Heart left ventricle (tissue), 16 donors: ENCODE results near the gene MARCHF7. TPM values are rescaled to one million over a fixed set of nuclear protein-coding genes. Genes with fewer than 3 reads are reported as not detected.

Experiments used
- ATAC-seq, 4 donors: fragments of 200-7000 bp; cut with Tn5 transposase; one replicate each; pipeline ENCODE4 v1.9.1; 2020 to 2022; ENCODE audit warnings: moderate library complexity in 4 of 4, mild to moderate bottlenecking in 3 of 4, moderate number of reproducible peaks in 1 of 4
- DNase-seq, 5 donors: peaks; one replicate each; pipeline ENCODE4 v3.0.0-alpha.2; 2020
- H3K27ac ChIP-seq, 12 donors: fragments of 200-600 bp; sonication (generic) in 4 of 12; one replicate each; pipeline versions ENCODE4 v1.5.0 to v1.8.0; 2016 to 2022; ENCODE audit warnings: mild to moderate bottlenecking in 2 of 12
- H3K27me3 ChIP-seq, 9 donors: fragments of 200-600 bp; sonication (generic) in 2 of 9; one replicate each; pipeline versions ENCODE4 v1.5.1 to v1.8.0; 2016 to 2022; ENCODE audit warnings: mild to moderate bottlenecking in 3 of 9
- H3K36me3 ChIP-seq, 9 donors: fragments of 200-600 bp; sonication (generic) in 2 of 9; one replicate each; pipeline versions ENCODE4 v1.5.0 to v1.8.0; 2018 to 2022; ENCODE audit warnings: mild to moderate bottlenecking in 2 of 9
- H3K4me1 ChIP-seq, 12 donors: fragments of 200-600 bp; sonication (generic) in 4 of 12; one replicate each; pipeline versions ENCODE4 v1.5.0 to v1.8.0; 2016 to 2022; ENCODE audit warnings: mild to moderate bottlenecking in 3 of 12
- H3K4me3 ChIP-seq, 12 donors: fragments of 200-600 bp; sonication (generic) in 4 of 12; one replicate each; pipeline versions ENCODE4 v1.5.0 to v1.8.0; 2017 to 2022; ENCODE audit warnings: mild to moderate bottlenecking in 9 of 12, moderate library complexity in 4 of 12
- H3K9me3 ChIP-seq, 12 donors: fragments of 200-600 bp; sonication (generic) in 4 of 12; one replicate each; pipeline versions ENCODE4 v1.5.0 to v1.8.0; 2016 to 2022; ENCODE audit warnings: mild to moderate bottlenecking in 1 of 12
- CTCF ChIP-seq, 12 donors: fragments of 200-600 bp; sonication (generic) in 4 of 12; IDR thresholded peaks; one replicate each; pipeline versions ENCODE4 v1.5.0 to v1.8.0; 2018 to 2022; ENCODE audit warnings: antibody characterized with exemption in 12 of 12, mild to moderate bottlenecking in 5 of 12
- POLR2A ChIP-seq, 2 donors: fragments of 450-650 bp; IDR thresholded peaks; one replicate each; pipeline ENCODE4 v1.6.1; 2017; ENCODE audit warnings: antibody characterized with exemption in 2 of 2, mild to moderate bottlenecking in 2 of 2, moderate library complexity in 2 of 2
- WGBS, 4 donors: extraction: QIAGEN DNeasy Blood & Tissue Kit in 2 of 4; methylation state at CpG; one replicate each; pipeline versions ENCODE4 v1.1.5 to v1.1.7; 2013 to 2018; 5-methylcytosine and 5-hydroxymethylcytosine counted together
- intact Hi-C, 10 donors: fragments of 100-400 bp; cut with DNase I; formaldehyde crosslinking; loops; one replicate each; pipeline versions ENCODE4 v1.11.1 to v1.14.2; 2022
- polyA plus RNA-seq, 2 donors: library from polyadenylated mRNA; stranded (reverse); fragments of 200-250 nt; gene quantifications; one replicate each; pipeline ENCODE4 v1.2.3, GENCODE V29; 2013
- total RNA-seq, 9 donors: library from RNA; depleted of rRNA in 2 of 9; stranded (reverse); fragments of >200 nt in 2 of 9; fragmentation: NEBNext Ultra II Directional in 3 of 9; extraction: Animal tissue kit (Norgen Biotek cat#: 25700) in 3 of 9; gene quantifications; one replicate each; pipeline versions ENCODE4 v1.1.0 to v1.2.4, GENCODE V29; 2016 to 2023
- donor health status: ischemic (EF 13 %, LVEDD 7.1; RV severe dilation, severe dysfunction).
- donor health status: healthy with polysubstance abuse.
- donor health status: DM: no; HTN: yes; CAD: no.
- donor health status: DM: no; HTN: no; CAD: no.
- donor health status: ischemic (EF 25% LVEDD 6.9; RV normal size, moderate dysfunction).
- donor health status: ischemic (EF 25% LVEDD 5.7; RV mildly dilated, moderate dysfunction).
- donor health status: healthy.
- donor health status: DM: yes; HTN: yes; CAD: no.
- donor health status: ischemic (EF 35%, LVEDD 5.7; RV mildly dilated, moderate dysfunction).
- donor health status: nonischemic (EF 11% LVEDD 7.7; RV severe dilation, severe dysfunction).
- donor health status: DM: yes; HTN: yes; CAD: no.
- donor health status: PGD.
- donor health status: ischemic (EF 29% LVEDD 5.4; RV normal size, mild dysfunction).
- donor health status: nonischemic (EF 23%, LVEDD 6.1; RV moderate dilation, normal function).

Gene MARCHF7
- total and polyA plus RNA-seq, 11 donors: 16.9 to 97.9 (median 84.4) TPM

- peaks cover 5 to 48% (median 35%) of the 10 kb centered on the region in 12 donors for H3K4me1 ChIP-seq
- TF ChIP-seq POLR2A (IDR thresholded peaks at IDR 0.05) (no peak), CTCF (IDR thresholded peaks at IDR 0.05) (no peak)
- peak overlapping the region in 4 of 12 donors; percentile 7 to 99 (median 78) for H3K4me3 ChIP-seq
- WGBS, 4 donors: 40 to 56% (median 54%) methylated on average over 5 of the region's 5 CpGs
- DNase-seq: no peak
- no peaks in the 10 kb centered on the region for H3K27me3 ChIP-seq
- intact Hi-C loops: loop anchor here in 4 of 10 donors (5.0 to 10.0 kb wide), 6 partner anchors 37 to 234 kb away; partner anchors contain the start of genes BAZ2B (in 1 of the 4) and CD302 (in 1 of the 4)
- H3K9me3 ChIP-seq: no peaks in the 10 kb centered on the region
- ATAC-seq: no peak
- peaks cover 0 to 16% (median 6%) of the 10 kb centered on the region in 9 donors for H3K36me3 ChIP-seq
- peak overlapping the region in 8 of 12 donors; percentile 11 to 100 (median 96) for H3K27ac ChIP-seq
These were observed 1.6 kb upstream of the MARCHF7 start for GRCh38 chr2:159710601-159711180.

- intact Hi-C loops: loop anchor here in 8 of 10 donors (1.0 to 10.0 kb wide), 9 partner anchors 36 to 233 kb away; partner anchors contain the start of genes BAZ2B (in 3 of the 8) and CD302 (in 1 of the 8)
- H3K27ac ChIP-seq: peak overlapping the region; percentile 91 to 100 (median 98)
- no peaks in the 10 kb centered on the region for H3K9me3 ChIP-seq
- no peaks in the 10 kb centered on the region for H3K27me3 ChIP-seq
- TF ChIP-seq CTCF (IDR thresholded peaks at IDR 0.05) (no peak), POLR2A (IDR thresholded peaks at IDR 0.05) (no peak)
- ATAC-seq (no peak), DNase-seq (no peak)
- H3K4me3 ChIP-seq: peak overlapping the region; percentile 70 to 100 (median 86)
- 1% methylated on average over 10 of the region's 10 CpGs for WGBS, 4 donors
- peaks cover 0 to 26% (median 15%) of the 10 kb centered on the region in 9 donors for H3K36me3 ChIP-seq
- peaks cover 5 to 51% (median 35%) of the 10 kb centered on the region in 12 donors for H3K4me1 ChIP-seq
These were observed 654 bp upstream of the MARCHF7 start for GRCh38 chr2:159711562-159712142.

GRCh38 chr2:159712929-159713420, 669 bp downstream of the MARCHF7 start:
- no peaks in the 10 kb centered on the region for H3K27me3 ChIP-seq
- DNase-seq: no peak
- H3K36me3 ChIP-seq: peaks cover 0 to 38% (median 16%) of the 10 kb centered on the region in 9 donors
- intact Hi-C loops: loop anchor here in 8 of 10 donors (1.0 to 10.0 kb wide), 9 partner anchors 34 to 232 kb away; partner anchors contain the start of genes BAZ2B (in 3 of the 8) and CD302 (in 1 of the 8)
- WGBS, 4 donors: 0% methylated on average over 22 to 32 of the region's 32 CpGs
- no peak for TF ChIP-seq CTCF (IDR thresholded peaks at IDR 0.05)
- TF ChIP-seq POLR2A (IDR thresholded peaks at IDR 0.05): no peak
- H3K27ac ChIP-seq: peak overlapping the region; percentile 91 to 100 (median 98)
- H3K4me1 ChIP-seq: peaks cover 13 to 61% (median 46%) of the 10 kb centered on the region in 12 donors
- no peaks in the 10 kb centered on the region for H3K9me3 ChIP-seq
- ATAC-seq: peak in 3 of 4 donors; percentile 24 to 50 (median 26)
- H3K4me3 ChIP-seq: peak overlapping the region; percentile 70 to 100 (median 86)
